ENCODE data around the gene SHH. TPM values are rescaled to one million over a fixed set of nuclear protein-coding genes. Genes with fewer than 3 reads are reported as not detected.

SHH gene
- total and polyA plus RNA-seq, 2 of the 4 experiments (the other 2 are of a cell fraction): under 0.01 to 0.03 TPM

- CTCF ChIA-PET: no interaction called here
- Histone ChIP-seq H2AK5ac (ENCODE audit: low read depth, low read length) (no peak overlapping the region), H3K4ac (ENCODE audit: low read depth, low read length) (no peak overlapping the region), H2BK5ac (ENCODE audit: low read depth, low read length, poor library complexity, severe bottlenecking) (no peak overlapping the region), H4K5ac (ENCODE audit: low read depth, low read length) (no peak overlapping the region), H2AK9ac (replicated peaks; ENCODE audit: low read depth, low read length, poor library complexity) (no peak overlapping the region), H2BK20ac (ENCODE audit: low read depth, low read length) (no peak overlapping the region), H3K4me3 (ENCODE audit: insufficient read depth, low read depth, low read length) (no peak overlapping the region), H3K9me1 (ENCODE audit: insufficient read depth, low read length) (peaks cover 4% of the 10 kb centered on the region; the same call in 1 of the 2 replicates), H3K27me3 (ENCODE audit: control insufficient read depth, insufficient read depth, low read length) (peaks cover 11% of the 10 kb centered on the region), H3K9ac (ENCODE audit: low read depth, low read length) (no peak overlapping the region), H3K23ac (ENCODE audit: low read depth, low read length) (no peak overlapping the region), H3K4me2 (ENCODE audit: low read depth, low read length) (no peak overlapping the region), H3K4me1 (ENCODE audit: control insufficient read depth, insufficient read depth, low read length) (peaks cover 2% of the 10 kb centered on the region; the same call in 1 of the 2 replicates), H2BK120ac (ENCODE audit: low read depth, low read length) (no peak overlapping the region), H3K9me3 (ENCODE audit: control insufficient read depth, insufficient read depth, low read length) (no peaks in the 10 kb centered on the region), H3K14ac (replicated peaks; ENCODE audit: low read depth, low read length) (no peak overlapping the region), H3K27ac (ENCODE audit: insufficient read depth, low read length) (no peak overlapping the region), H3K36me3 (ENCODE audit: control insufficient read depth, insufficient read depth, low read length) (no peaks in the 10 kb centered on the region), H2BK15ac (ENCODE audit: low read depth, low read length) (no peak overlapping the region), H3K56ac (ENCODE audit: extremely low read depth, insufficient read depth, low read length) (no peak overlapping the region), H3K79me1 (ENCODE audit: low read depth in 1 of 2, low read length in 2 of 2) (no peaks in the 10 kb centered on the region), H3K18ac (ENCODE audit: low read depth, low read length) (no peak overlapping the region), H4K8ac (ENCODE audit: low read depth in 2 of 2, low read length in 2 of 2) (no peak overlapping the region), H4K91ac (ENCODE audit: insufficient read depth, low read depth, low read length) (no peak overlapping the region), H2AFZ (replicated peaks; ENCODE audit: low read length, poor library complexity) (no peak overlapping the region), H4K20me1 (ENCODE audit: insufficient read depth, low read length) (no peaks in the 10 kb centered on the region)
- dilution Hi-C loops (cut with HindIII; ENCODE audit: low sequenced_read_pairs, unreplicated experiment) (no loop called here), in situ Hi-C loops (cut with MboI; ENCODE audit: low sequenced_read_pairs) (no loop called here), intact Hi-C loops (cut with micrococcal nuclease) (loop anchor here (10.0 kb wide), 1 partner anchor 1342 kb away; the partner anchor contains the start of gene UBE3C)
- DNase-seq (no peak), ATAC-seq (ENCODE audit: low read depth) (no peak)
- BruUV-seq (replicated peaks): no TSS peak
- 74 to 100% methylated on average over 1 to 11 of the region's 11 CpGs for WGBS, 2 experiments (ENCODE audit: extremely low coverage in 2 of 2, insufficient read length in 1 of 2)
- POLR2A ChIA-PET (ENCODE audit: unreplicated experiment): no interaction called here
- TF ChIP-seq POLR2A (IDR thresholded peaks at IDR 0.05; ENCODE audit: low read depth, low read length) (no peak), MAZ (IDR thresholded peaks at IDR 0.05; ENCODE audit: borderline replicate concordance, low read depth, low read length) (no peak), RAD21 (IDR thresholded peaks at IDR 0.05; ENCODE audit: low read length) (no peak), CEBPB (IDR thresholded peaks at IDR 0.05; ENCODE audit: low read depth, low read length) (no peak), MXI1 (IDR thresholded peaks at IDR 0.05; ENCODE audit: borderline replicate concordance, low read depth, low read length) (no peak), SMC3 (IDR thresholded peaks at IDR 0.05; ENCODE audit: low read depth, low read length) (no peak), NFE2L2 (IDR thresholded peaks at IDR 0.05; ENCODE audit: low read depth, low read length) (no peak), FOS (IDR thresholded peaks at IDR 0.05; ENCODE audit: low read depth, low read length) (no peak), BHLHE40 (IDR thresholded peaks at IDR 0.05; ENCODE audit: low read depth, low read length) (no peak), CTCF (conservative IDR thresholded peaks at IDR 0.05; ENCODE audit: low read depth, low read length) (no peak), MAFK (IDR thresholded peaks at IDR 0.05; ENCODE audit: low read depth, low read length) (no peak), RCOR1 (IDR thresholded peaks at IDR 0.05; ENCODE audit: insufficient replicate concordance, low read length) (no peak)
- TF ChIP-seq, protein P1, sequence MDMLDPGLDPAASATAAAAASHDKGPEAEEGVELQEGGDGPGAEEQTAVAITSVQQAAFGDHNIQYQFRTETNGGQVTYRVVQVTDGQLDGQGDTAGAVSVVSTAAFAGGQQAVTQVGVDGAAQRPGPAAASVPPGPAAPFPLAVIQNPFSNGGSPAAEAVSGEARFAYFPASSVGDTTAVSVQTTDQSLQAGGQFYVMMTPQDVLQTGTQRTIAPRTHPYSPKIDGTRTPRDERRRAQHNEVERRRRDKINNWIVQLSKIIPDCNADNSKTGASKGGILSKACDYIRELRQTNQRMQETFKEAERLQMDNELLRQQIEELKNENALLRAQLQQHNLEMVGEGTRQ (IDR thresholded peaks at IDR 0.05; ENCODE audit: low read depth, low read length): no peak
- TF ChIP-seq, protein P2, sequence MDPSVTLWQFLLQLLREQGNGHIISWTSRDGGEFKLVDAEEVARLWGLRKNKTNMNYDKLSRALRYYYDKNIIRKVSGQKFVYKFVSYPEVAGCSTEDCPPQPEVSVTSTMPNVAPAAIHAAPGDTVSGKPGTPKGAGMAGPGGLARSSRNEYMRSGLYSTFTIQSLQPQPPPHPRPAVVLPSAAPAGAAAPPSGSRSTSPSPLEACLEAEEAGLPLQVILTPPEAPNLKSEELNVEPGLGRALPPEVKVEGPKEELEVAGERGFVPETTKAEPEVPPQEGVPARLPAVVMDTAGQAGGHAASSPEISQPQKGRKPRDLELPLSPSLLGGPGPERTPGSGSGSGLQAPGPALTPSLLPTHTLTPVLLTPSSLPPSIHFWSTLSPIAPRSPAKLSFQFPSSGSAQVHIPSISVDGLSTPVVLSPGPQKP (IDR thresholded peaks at IDR 0.05; ENCODE audit: borderline replicate concordance, low read depth, low read length): no peak
Observed at GRCh38 chr7:155792999-155793560, 19.2 kb downstream of the SHH start.
